ENCODE results near the gene THYN1.

The THYN1 gene

GRCh38 chr11:134223121-134223520, 30.0 kb downstream of the THYN1 start:
- no peak for DNase-seq (ENCODE audit: low spot score)

GRCh38 chr11:134216816-134217215, 36.3 kb downstream of the THYN1 start:
- no peak for DNase-seq (ENCODE audit: low spot score)

- DNase-seq (ENCODE audit: low spot score): no peak
Measured at GRCh38 chr11:134215836-134216235, 37.3 kb downstream of the THYN1 start.

- no peak for DNase-seq (ENCODE audit: low spot score)
Measured at GRCh38 chr11:134207538-134208239, 45.5 kb downstream of the THYN1 start.

- no peak for DNase-seq (ENCODE audit: low spot score)
Measured at GRCh38 chr11:134206185-134206584, 47.0 kb downstream of the THYN1 start.

- DNase-seq (ENCODE audit: low spot score): no peak
Measured at GRCh38 chr11:134205729-134206128, 47.4 kb downstream of the THYN1 start.

- no peak for DNase-seq (ENCODE audit: low spot score)
Measured at GRCh38 chr11:134202661-134203060, 50.5 kb downstream of the THYN1 start.

GRCh38 chr11:134200688-134201087, 52.5 kb downstream of the THYN1 start:
- no peak for DNase-seq (ENCODE audit: low spot score)

- no peak for DNase-seq (ENCODE audit: low spot score)
Measured at GRCh38 chr11:134199531-134199930, 53.6 kb downstream of the THYN1 start.

Measured in COLO829 (cell line).